Ovary (tissue), 3 donors: Measurements from ENCODE around the gene TRIO.

Experiments
- CTCF ChIP-seq, 3 donors: fragments of 450-650 bp in 2 of 3; fragments of 200-600 bp in 1 of 3; IDR thresholded peaks; one replicate each; pipeline versions ENCODE4 v1.5.1 to v1.8.0; 2016 to 2022; ENCODE audit warnings: antibody characterized with exemption in 3 of 3, mild to moderate bottlenecking in 1 of 3
- EP300 ChIP-seq: sonication (generic); formaldehyde crosslinking; IDR thresholded peaks from one replicate; pipeline ENCODE4 v1.6.1; 2017; ENCODE audit warnings: antibody characterized with exemption
- POLR2A ChIP-seq: fragments of 450-650 bp; IDR thresholded peaks from one replicate; pipeline ENCODE4 v1.6.1; 2017; ENCODE audit warnings: antibody characterized with exemption, mild to moderate bottlenecking, moderate library complexity
- donor health status: DM: no; HTN: no; CAD: no.

- no peak for TF ChIP-seq POLR2A
- TF ChIP-seq EP300: no peak
- no peak for TF ChIP-seq CTCF (IDR thresholded peaks at IDR 0.05)
Measured at GRCh38 chr5:14421851-14422250, 278.7 kb downstream of the TRIO start.
